GM12865 (cell line): ENCODE results near the gene IQCE.

Source experiments
- DNase-seq: peaks from one replicate; pipeline ENCODE4 v3.0.0; 2010; ENCODE audit warnings: low read depth
- H3K4me3 ChIP-seq: 2 replicates; pipeline ENCODE4 v1.5.1; 2011; ENCODE audit warnings: mild to moderate bottlenecking, low read depth, low read length, control low read depth
- TF ChIP-seq, protein P1 (sequence below): IDR thresholded peaks from 2 replicates; pipeline ENCODE4 v1.5.1; 2011; ENCODE audit warnings: low read length, control low read depth, low read depth, inconsistent platforms; ENCODE audit not compliant: insufficient read depth; ENCODE audit errors: missing control alignments

Gene IQCE

GRCh38 chr7:2639695-2640481 is 81.1 kb downstream of the IQCE start:
- DNase-seq = no peak
- TF ChIP-seq, protein P1, sequence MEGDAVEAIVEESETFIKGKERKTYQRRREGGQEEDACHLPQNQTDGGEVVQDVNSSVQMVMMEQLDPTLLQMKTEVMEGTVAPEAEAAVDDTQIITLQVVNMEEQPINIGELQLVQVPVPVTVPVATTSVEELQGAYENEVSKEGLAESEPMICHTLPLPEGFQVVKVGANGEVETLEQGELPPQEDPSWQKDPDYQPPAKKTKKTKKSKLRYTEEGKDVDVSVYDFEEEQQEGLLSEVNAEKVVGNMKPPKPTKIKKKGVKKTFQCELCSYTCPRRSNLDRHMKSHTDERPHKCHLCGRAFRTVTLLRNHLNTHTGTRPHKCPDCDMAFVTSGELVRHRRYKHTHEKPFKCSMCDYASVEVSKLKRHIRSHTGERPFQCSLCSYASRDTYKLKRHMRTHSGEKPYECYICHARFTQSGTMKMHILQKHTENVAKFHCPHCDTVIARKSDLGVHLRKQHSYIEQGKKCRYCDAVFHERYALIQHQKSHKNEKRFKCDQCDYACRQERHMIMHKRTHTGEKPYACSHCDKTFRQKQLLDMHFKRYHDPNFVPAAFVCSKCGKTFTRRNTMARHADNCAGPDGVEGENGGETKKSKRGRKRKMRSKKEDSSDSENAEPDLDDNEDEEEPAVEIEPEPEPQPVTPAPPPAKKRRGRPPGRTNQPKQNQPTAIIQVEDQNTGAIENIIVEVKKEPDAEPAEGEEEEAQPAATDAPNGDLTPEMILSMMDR = no peak
- H3K4me3 ChIP-seq = no peak overlapping the region

- H3K4me3 ChIP-seq = no peak overlapping the region
- DNase-seq = no peak
Observed at GRCh38 chr7:2640482-2640830, 81.7 kb downstream of the IQCE start.

DNA sequence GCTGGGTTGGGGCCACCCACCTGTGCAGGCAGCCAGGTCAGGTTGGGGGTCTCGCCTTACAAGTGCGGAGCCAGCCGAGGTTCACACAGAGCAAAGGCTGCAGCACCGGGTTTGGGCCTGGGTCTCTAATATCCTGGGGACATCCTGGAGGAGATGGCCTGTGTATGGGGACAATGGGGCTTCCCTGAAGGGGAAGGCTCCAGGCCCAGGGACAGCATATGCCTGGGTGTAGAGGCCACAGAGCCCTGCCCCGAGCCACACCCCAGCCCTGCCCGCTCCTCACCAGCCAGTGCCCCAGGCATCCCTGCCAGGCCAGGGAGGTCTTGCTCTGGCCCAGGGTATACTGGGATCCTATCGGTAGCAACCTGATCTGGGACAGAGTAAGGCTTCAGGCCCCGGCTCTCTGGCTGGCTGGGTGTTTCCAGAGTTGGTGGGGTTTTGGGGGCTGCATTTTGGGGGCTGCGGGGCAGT is 82.1 kb downstream of the IQCE start:
- no peak for DNase-seq
- H3K4me3 ChIP-seq = no peak overlapping the region
- TF ChIP-seq, protein P1 = no peak

More at GRCh38 chr7:2640482-2640830, 81.7 kb downstream of the IQCE start:
- TF ChIP-seq, protein P1 = no peak

GRCh38 chr7:2641406-2642393 is 82.9 kb downstream of the IQCE start:
- TF ChIP-seq, protein P1 = no peak
- no peak overlapping the region for H3K4me3 ChIP-seq

GRCh38 chr7:2643386-2644219 is 84.8 kb downstream of the IQCE start:
- TF ChIP-seq, protein P1 = peak; percentile 27

More at GRCh38 chr7:2641406-2642393, 82.9 kb downstream of the IQCE start:
- DNase-seq = peak; percentile 65

GRCh38 chr7:2644220-2644561 is 85.4 kb downstream of the IQCE start:
- TF ChIP-seq, protein P1 = no peak
- no peak for DNase-seq
- no peak overlapping the region for H3K4me3 ChIP-seq

More at GRCh38 chr7:2643386-2644219, 84.8 kb downstream of the IQCE start:
- DNase-seq = peak; percentile 41
- H3K4me3 ChIP-seq = no peak overlapping the region
